PC-3 (cell line): Measurements from ENCODE around the gene BRI3.

Source experiments
- CTCF ChIP-seq: fragments of 300-600 bp; sonication (generic); conservative IDR thresholded peaks from 2 replicates; pipeline ENCODE4 v1.5.1; 2017; ENCODE audit warnings: antibody characterized with exemption, low read depth, mild to moderate bottlenecking, low read length
- EZH2 ChIP-seq: fragments of 300-600 bp; sonication (generic); IDR thresholded peaks from one replicate; pipeline ENCODE4 v1.6.1; 2017; ENCODE audit warnings: antibody characterized with exemption, mild to moderate bottlenecking, low read length; ENCODE audit not compliant: unreplicated experiment
- EZH2phosphoT487 ChIP-seq: fragments of 300-600 bp; sonication (generic); IDR thresholded peaks from 2 replicates; pipeline ENCODE4 v1.6.1; 2018; ENCODE audit warnings: mild to moderate bottlenecking, antibody characterized with exemption, low read length, borderline replicate concordance

- TF ChIP-seq CTCF: no peak
- TF ChIP-seq EZH2: no peak
- no peak for TF ChIP-seq EZH2phosphoT487
Observed at GRCh38 chr7:98338441-98338840, 57.0 kb downstream of the BRI3 start.
